Measurements from ENCODE around the gene ACTG2.

Gene ACTG2

GRCh38 chr2:73855526-73855925 lies 37.3 kb upstream of the ACTG2 start:
- Histone ChIP-seq H3K4me1 (no peaks in the 10 kb centered on the region), H3K79me2 (no peaks in the 10 kb centered on the region), H3K36me3 (ENCODE audit: control insufficient read depth, insufficient read depth, low read length) (no peaks in the 10 kb centered on the region), H3K27ac (no peak overlapping the region), H2AFZ (no peak overlapping the region), H3K9me3 (ENCODE audit: control insufficient read depth, low read length) (no peaks in the 10 kb centered on the region), H3K27me3 (ENCODE audit: control insufficient read depth, insufficient read depth, low read length) (no peaks in the 10 kb centered on the region), H3K4me2 (ENCODE audit: low read length) (no peak overlapping the region), H3K9ac (no peak overlapping the region), H3K4me3 (ENCODE audit: low read depth, low read length) (no peak overlapping the region)
- TF ChIP-seq, protein P1, sequence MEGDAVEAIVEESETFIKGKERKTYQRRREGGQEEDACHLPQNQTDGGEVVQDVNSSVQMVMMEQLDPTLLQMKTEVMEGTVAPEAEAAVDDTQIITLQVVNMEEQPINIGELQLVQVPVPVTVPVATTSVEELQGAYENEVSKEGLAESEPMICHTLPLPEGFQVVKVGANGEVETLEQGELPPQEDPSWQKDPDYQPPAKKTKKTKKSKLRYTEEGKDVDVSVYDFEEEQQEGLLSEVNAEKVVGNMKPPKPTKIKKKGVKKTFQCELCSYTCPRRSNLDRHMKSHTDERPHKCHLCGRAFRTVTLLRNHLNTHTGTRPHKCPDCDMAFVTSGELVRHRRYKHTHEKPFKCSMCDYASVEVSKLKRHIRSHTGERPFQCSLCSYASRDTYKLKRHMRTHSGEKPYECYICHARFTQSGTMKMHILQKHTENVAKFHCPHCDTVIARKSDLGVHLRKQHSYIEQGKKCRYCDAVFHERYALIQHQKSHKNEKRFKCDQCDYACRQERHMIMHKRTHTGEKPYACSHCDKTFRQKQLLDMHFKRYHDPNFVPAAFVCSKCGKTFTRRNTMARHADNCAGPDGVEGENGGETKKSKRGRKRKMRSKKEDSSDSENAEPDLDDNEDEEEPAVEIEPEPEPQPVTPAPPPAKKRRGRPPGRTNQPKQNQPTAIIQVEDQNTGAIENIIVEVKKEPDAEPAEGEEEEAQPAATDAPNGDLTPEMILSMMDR (IDR thresholded peaks at IDR 0.05) = no peak

- Histone ChIP-seq H3K27me3 (ENCODE audit: control insufficient read depth, insufficient read depth, low read length) (no peaks in the 10 kb centered on the region), H3K4me2 (ENCODE audit: low read length) (no peak overlapping the region), H3K36me3 (ENCODE audit: control insufficient read depth, insufficient read depth, low read length) (no peaks in the 10 kb centered on the region), H3K4me3 (ENCODE audit: low read depth, low read length) (no peak overlapping the region), H2AFZ (no peak overlapping the region), H3K4me1 (no peaks in the 10 kb centered on the region), H3K9me3 (ENCODE audit: control insufficient read depth, low read length) (no peaks in the 10 kb centered on the region), H3K27ac (no peak overlapping the region), H3K9ac (no peak overlapping the region), H3K79me2 (no peaks in the 10 kb centered on the region)
- TF ChIP-seq, protein P1 (IDR thresholded peaks at IDR 0.05) = no peak
Measured at GRCh38 chr2:73856214-73856613, 36.6 kb upstream of the ACTG2 start.

GRCh38 chr2:73859721-73860586 lies 32.9 kb upstream of the ACTG2 start:
- Histone ChIP-seq H3K27me3 (ENCODE audit: control insufficient read depth, insufficient read depth, low read length) (no peaks in the 10 kb centered on the region), H3K4me2 (ENCODE audit: low read length) (no peak overlapping the region), H3K27ac (no peak overlapping the region), H3K9me3 (ENCODE audit: control insufficient read depth, low read length) (no peaks in the 10 kb centered on the region), H3K9ac (no peak overlapping the region), H3K36me3 (ENCODE audit: control insufficient read depth, insufficient read depth, low read length) (no peaks in the 10 kb centered on the region), H3K4me3 (ENCODE audit: low read depth, low read length) (no peak overlapping the region), H2AFZ (no peak overlapping the region), H3K79me2 (no peaks in the 10 kb centered on the region), H3K4me1 (no peaks in the 10 kb centered on the region)
- TF ChIP-seq, protein P1 (IDR thresholded peaks at IDR 0.05) = no peak

- H2AFZ ChIP-seq = no peak overlapping the region
- no peaks in the 10 kb centered on the region for H3K79me2 ChIP-seq
- no peak overlapping the region for H3K4me3 ChIP-seq (ENCODE audit: low read depth, low read length)
- no peaks in the 10 kb centered on the region for H3K4me1 ChIP-seq
- H3K27me3 ChIP-seq (ENCODE audit: control insufficient read depth, insufficient read depth, low read length) = no peaks in the 10 kb centered on the region
- no peaks in the 10 kb centered on the region for H3K9me3 ChIP-seq (ENCODE audit: control insufficient read depth, low read length)
- H3K4me2 ChIP-seq (ENCODE audit: low read length) = no peak overlapping the region
- TF ChIP-seq, protein P1 (IDR thresholded peaks at IDR 0.05) = no peak
- no peak overlapping the region for H3K9ac ChIP-seq
- H3K36me3 ChIP-seq (ENCODE audit: control insufficient read depth, insufficient read depth, low read length) = no peaks in the 10 kb centered on the region
- H3K27ac ChIP-seq = no peak overlapping the region
Measured at GRCh38 chr2:73862987-73863386, 29.8 kb upstream of the ACTG2 start.

Measured in parathyroid adenoma (tissue), 2 donors.